Duodenal mucosa (tissue), 2 donors: ENCODE measurements around the gene ULK4.

Experiments
- H3K27ac ChIP-seq: one replicate; pipeline ENCODE4 v1.7.0; 2013; ENCODE audit warnings: low read depth, low read length
- H3K27me3 ChIP-seq, 2 donors: one replicate each; pipeline ENCODE4 v1.7.0; 2013; ENCODE audit warnings: low read length in 2 of 2, control low read depth in 1 of 2; ENCODE audit not compliant: insufficient read depth in 2 of 2, control insufficient read depth in 1 of 2
- H3K36me3 ChIP-seq, 2 donors: one replicate each; pipeline ENCODE4 v1.7.0; 2013; ENCODE audit warnings: low read length in 2 of 2, control low read depth in 1 of 2; ENCODE audit not compliant: insufficient read depth in 2 of 2, control insufficient read depth in 1 of 2
- H3K4me1 ChIP-seq, 2 donors: one replicate each; pipeline ENCODE4 v1.7.0; 2013; ENCODE audit warnings: low read length in 2 of 2, control low read depth in 1 of 2; ENCODE audit not compliant: insufficient read depth in 2 of 2, control insufficient read depth in 1 of 2
- H3K4me3 ChIP-seq, 2 donors: one replicate each; pipeline ENCODE4 v1.7.0; 2013; ENCODE audit warnings: low read length in 2 of 2, low read depth in 1 of 2
- H3K9ac ChIP-seq, 2 donors: one replicate each; pipeline ENCODE4 v1.7.0; 2013; ENCODE audit warnings: low read length in 2 of 2, low read depth in 1 of 2
- H3K9me3 ChIP-seq, 2 donors: one replicate each; pipeline ENCODE4 v1.7.0; 2013; ENCODE audit warnings: low read length in 2 of 2, control low read depth in 1 of 2; ENCODE audit not compliant: control insufficient read depth in 1 of 2

The ULK4 gene

DNA sequence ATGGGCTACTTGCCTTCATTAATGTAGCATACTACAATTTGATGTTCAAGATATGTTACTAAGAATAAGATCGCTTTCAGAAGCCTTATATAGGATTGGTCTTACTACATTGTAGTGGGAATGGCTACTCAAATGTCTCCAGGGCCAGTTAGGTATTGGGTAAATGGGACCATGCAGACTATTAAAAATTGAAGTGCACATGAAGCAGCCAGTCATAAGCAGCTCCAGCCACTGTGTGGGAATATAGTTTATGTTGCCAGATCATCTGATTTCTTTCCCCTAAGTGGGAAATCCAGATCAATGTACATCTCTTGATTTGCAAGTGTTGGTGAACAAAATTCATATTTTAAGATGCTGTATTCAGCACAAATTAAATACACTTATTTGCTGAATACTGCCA, 757.5 kb downstream of the ULK4 start:
- H3K4me3 ChIP-seq = peak overlapping the region in 1 of 2 donors; percentile 29
- H3K27ac ChIP-seq = no peak overlapping the region
- H3K4me1 ChIP-seq = peaks cover 45 to 71% of the 10 kb centered on the region in 2 donors
- H3K27me3 ChIP-seq = no peaks in the 10 kb centered on the region
- no peaks in the 10 kb centered on the region for H3K9me3 ChIP-seq
- H3K9ac ChIP-seq = peak overlapping the region in 1 of 2 donors; percentile 1
- H3K36me3 ChIP-seq = no peaks in the 10 kb centered on the region

DNA sequence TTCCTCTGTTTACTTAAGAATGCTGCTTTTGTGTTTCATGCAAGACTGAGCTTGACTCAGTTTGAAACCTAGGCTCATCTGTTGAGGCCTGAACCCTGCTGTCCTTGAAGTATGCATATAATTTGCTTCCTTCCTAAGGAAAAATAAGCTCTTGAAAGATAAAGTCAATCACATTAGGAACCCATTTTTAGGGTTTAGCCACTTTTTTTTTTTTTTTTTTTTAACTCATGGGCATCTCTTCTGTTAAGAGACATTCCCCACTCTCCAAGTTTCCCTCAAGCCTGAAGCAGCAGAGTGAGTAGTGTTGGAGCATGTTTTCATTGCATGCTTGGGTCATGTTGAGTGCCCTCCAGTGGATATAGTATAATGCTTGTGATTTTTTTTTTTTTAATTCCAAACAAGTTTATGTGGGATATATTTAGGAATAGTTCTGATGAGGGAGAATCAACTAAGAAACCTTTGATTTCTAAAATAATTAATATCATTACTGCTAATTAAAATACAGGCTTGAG, 759.0 kb downstream of the ULK4 start:
- peaks cover 47 to 60% of the 10 kb centered on the region in 2 donors for H3K4me1 ChIP-seq
- peak overlapping the region in 1 of 2 donors; percentile 95 for H3K9ac ChIP-seq

DNA sequence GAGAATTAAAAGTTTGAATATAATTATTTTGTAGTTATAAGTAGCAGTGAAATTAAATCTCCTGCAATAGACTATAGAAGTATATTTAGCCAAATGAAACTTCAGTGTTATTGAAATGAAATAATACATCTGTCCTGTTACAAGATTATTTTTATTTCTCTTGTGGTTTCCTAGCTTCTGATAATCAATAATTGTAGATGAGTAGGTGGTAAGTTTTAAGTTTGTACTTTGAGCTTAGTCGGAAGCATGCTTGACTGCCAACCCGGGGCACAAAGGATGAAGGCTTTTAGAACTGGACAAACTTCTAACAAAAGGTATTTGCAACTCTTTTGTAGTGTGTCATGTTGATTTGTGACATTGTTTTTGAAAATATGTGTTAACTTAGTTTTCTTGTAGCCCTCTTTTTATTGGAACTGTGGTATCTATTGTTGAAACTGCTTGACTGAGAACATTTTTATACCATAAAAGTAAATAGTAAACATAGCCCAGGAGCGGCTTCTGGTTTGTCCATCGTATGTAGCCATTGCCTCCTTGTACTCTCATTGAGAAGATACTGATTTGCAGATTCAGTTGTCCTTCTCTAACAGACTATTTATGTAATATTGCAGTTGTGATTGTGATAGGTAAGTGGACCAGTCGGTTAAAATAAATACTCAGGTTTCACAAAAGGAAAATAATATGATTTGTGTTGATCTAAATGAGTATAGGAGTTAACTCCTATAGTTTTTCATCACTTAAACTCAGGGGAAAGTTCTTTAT, 759.6 kb downstream of the ULK4 start:
- no peaks in the 10 kb centered on the region for H3K9me3 ChIP-seq
- no peaks in the 10 kb centered on the region for H3K27me3 ChIP-seq
- H3K27ac ChIP-seq = no peak overlapping the region
- peak overlapping the region; percentile 78 to 99 for H3K4me3 ChIP-seq
- H3K9ac ChIP-seq = peak overlapping the region; percentile 26 to 95
- peaks cover 41 to 54% of the 10 kb centered on the region in 2 donors for H3K4me1 ChIP-seq
- H3K36me3 ChIP-seq = no peaks in the 10 kb centered on the region

More for the DNA sequence above, 759.0 kb downstream of the ULK4 start:
- H3K9me3 ChIP-seq = no peaks in the 10 kb centered on the region
- peak overlapping the region; percentile 46 to 99 for H3K4me3 ChIP-seq
- H3K27me3 ChIP-seq = no peaks in the 10 kb centered on the region
- no peaks in the 10 kb centered on the region for H3K36me3 ChIP-seq
- H3K27ac ChIP-seq = no peak overlapping the region

DNA sequence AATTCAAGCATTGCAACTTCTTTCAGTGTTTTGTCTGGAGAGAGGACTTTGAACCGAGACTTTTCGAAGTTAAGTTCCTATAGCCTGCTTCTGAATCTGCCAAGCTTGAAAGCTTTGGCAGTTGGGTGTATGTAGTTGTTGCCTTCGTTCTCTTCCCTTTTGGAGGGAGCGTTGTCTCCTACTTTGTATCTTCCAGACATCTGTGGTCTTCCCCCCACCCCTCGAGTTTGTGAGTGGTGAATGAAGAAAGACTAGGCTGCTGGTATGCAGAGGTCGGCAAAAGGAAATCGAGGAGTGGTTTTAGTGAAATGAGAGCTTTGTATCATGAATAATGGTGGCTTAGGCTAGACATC, 761.3 kb downstream of the ULK4 start:
- Histone ChIP-seq H3K36me3 (no peaks in the 10 kb centered on the region), H3K27ac (peak overlapping the region; percentile 67), H3K27me3 (no peaks in the 10 kb centered on the region), H3K4me3 (peak overlapping the region; percentile 78 to 99), H3K9me3 (no peaks in the 10 kb centered on the region), H3K4me1 (peaks cover 34 to 44% of the 10 kb centered on the region in 2 donors), H3K9ac (peak overlapping the region; percentile 52 to 95)

DNA sequence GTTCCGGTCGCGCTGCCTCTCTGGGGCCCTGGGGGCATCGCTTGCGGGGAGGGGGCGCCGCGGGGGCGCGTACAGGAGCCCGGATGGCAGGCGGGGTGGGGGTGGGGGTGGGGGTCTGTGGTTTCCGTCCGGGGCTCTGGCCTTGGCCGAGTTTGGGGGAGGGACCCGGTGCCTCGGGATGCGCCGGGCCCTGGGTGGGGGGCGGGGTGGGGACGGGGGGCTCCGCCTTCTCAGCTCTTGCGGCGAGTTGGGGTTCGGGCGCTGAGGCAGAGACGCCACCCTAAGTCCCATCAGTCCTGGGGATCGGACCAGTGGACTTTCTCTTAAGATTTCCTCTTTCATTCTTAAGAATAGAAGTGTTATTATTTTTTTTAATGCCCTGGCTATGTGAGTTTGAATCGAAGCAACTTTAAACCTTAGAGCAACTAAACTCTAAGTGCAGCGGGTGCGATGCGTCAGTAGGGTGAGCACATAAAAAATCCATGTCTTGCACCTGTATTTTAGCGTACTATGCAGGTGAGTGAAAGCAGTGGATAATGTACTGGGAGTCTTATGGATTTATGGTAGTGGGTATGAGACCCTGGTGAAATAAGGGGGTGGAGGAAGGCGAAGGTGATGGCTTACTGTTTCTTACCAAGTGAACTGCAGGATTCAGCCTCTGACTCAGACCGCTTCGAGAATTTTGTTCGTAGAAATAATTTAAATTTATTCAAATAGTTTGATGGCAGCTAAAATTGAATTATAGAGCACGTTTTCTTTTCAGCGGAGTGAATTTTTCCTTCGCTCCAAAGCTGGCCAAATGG, 761.8 kb downstream of the ULK4 start:
- H3K27ac ChIP-seq = peak overlapping the region; percentile 99
- peak overlapping the region; percentile 88 to 99 for H3K4me3 ChIP-seq
- peak overlapping the region; percentile 52 to 95 for H3K9ac ChIP-seq
- H3K27me3 ChIP-seq = no peaks in the 10 kb centered on the region
- peaks cover 34 to 43% of the 10 kb centered on the region in 2 donors for H3K4me1 ChIP-seq
- H3K36me3 ChIP-seq = no peaks in the 10 kb centered on the region
- H3K9me3 ChIP-seq = no peaks in the 10 kb centered on the region

DNA sequence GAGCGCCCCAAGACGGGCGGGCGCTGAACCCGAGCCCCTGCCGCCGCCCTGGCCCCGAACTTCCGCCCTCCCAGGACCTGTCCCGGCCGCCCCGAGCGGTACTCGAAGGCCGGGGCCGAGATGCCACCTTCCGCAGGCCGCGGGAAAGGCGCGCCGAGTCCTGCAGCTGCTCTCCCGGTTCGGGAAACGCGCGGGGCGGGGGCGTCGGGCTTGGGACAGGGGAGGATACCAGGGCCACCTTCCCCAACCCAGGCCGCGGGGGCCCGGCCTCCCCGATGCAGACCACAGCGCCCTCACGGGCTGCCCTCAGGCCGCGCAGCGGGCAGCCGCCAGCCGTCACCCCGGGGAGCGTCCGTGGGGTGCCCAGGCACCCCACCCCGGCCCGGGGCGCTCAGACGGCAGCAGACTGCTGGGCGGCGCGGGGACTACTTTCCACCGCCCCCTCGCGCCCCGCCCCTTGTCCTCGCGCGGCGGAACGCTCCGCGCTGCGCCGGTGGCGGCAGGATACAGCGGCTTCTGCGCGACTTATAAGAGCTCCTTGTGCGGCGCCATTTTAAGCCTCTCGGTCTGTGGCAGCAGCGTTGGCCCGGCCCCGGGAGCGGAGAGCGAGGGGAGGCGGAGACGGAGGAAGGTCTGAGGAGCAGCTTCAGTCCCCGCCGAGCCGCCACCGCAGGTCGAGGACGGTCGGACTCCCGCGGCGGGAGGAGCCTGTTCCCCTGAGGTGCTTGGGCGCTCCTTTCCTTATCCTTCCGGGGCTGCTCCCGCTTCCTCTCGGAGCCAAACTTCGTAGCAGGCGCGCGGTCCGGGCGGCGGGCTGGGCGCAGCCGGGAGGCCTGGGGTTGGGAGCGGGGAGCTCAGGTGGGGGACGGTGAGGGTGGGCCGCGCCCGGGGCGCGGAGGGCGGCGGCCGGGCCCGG, 762.7 kb downstream of the ULK4 start, which contains the start of gene CTNNB1:
CTNNB1 (plus strand) TSS at position 556 of the 916 bp plus-strand sequence. CDS start 24,564 bp downstream, outside the sequence.
- Histone ChIP-seq H3K4me3 (peak within 1 kb of the TSS; percentile 88 to 99), H3K27ac (peak within 1 kb of the TSS; percentile 99), H3K27me3 (no peaks in the 10 kb centered on the region), H3K36me3 (no peaks in the 10 kb centered on the region), H3K9ac (peak within 1 kb of the TSS; percentile 84 to 95), H3K4me1 (peaks cover 30 to 34% of the 10 kb centered on the region in 2 donors), H3K9me3 (no peaks in the 10 kb centered on the region)

DNA sequence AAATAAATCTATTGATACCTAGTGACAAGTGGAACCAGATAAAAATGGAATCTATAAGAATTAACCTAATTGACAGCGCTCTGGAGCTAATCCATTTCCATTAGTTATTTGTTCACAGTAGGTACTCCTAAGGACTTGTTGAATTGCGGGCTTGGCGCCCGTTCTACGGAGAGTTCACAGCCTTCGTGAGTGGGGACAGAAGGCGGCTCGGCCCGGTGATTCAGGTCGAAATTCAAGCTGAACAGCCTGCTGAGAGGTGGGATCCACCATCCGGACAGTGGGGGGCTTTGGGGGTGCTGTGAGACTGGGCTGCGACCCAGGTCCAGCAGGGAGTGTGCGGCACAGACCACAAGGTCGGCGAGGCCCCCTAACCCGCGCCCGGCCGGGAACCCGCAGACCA, 763.4 kb downstream of the ULK4 start:
- peak overlapping the region; percentile 99 for H3K27ac ChIP-seq
- H3K27me3 ChIP-seq = no peaks in the 10 kb centered on the region
- H3K4me1 ChIP-seq = peaks cover 27 to 29% of the 10 kb centered on the region in 2 donors
- H3K9ac ChIP-seq = peak overlapping the region; percentile 58 to 95
- H3K9me3 ChIP-seq = no peaks in the 10 kb centered on the region
- peak overlapping the region; percentile 81 to 88 for H3K4me3 ChIP-seq
- no peaks in the 10 kb centered on the region for H3K36me3 ChIP-seq

DNA sequence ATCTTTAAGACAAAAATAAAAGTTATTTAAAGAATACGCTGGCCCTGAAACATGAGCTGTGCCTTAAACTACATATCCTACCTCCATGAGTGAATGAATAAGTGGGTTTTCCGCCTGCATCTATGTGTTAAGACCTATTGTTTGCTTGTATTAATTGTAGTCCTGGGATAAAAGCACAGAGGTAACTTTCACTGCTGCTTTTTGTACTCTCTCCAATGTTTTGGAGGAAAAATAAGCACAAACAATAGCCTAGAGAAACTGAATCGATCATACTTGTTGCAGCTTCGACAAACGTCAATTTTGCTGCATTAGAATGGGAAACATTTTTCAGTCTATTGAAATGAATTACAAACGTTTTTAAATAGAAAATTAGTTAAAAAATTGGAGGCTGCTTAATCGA, 763.9 kb downstream of the ULK4 start:
- Histone ChIP-seq H3K27ac (no peak overlapping the region), H3K27me3 (no peaks in the 10 kb centered on the region), H3K9me3 (no peaks in the 10 kb centered on the region), H3K9ac (peak overlapping the region in 1 of 2 donors; percentile 95), H3K4me1 (peaks cover 24% of the 10 kb centered on the region in 2 donors), H3K4me3 (no peak overlapping the region), H3K36me3 (no peaks in the 10 kb centered on the region)
